ENCODE data around the gene ATP4B.

The ATP4B gene

GRCh38 chr13:113656831-113657671 lies 947 bp downstream of the ATP4B start:
- H3K4me3 ChIP-seq (ENCODE audit: low read depth, low read length): no peak overlapping the region
- DNase-seq (ENCODE audit: low read depth): no peak
- in situ Hi-C loops (cut with HindIII; ENCODE audit: low sequenced_read_pairs): no loop called here
- no peak for TF ChIP-seq CTCF (IDR thresholded peaks at IDR 0.05; ENCODE audit: low read depth, low read length, missing control alignments)

GRCh38 chr13:113656003-113656588 lies 1.9 kb downstream of the ATP4B start:
- TF ChIP-seq CTCF (IDR thresholded peaks at IDR 0.05; ENCODE audit: low read depth, low read length, missing control alignments): no peak
- H3K4me3 ChIP-seq (ENCODE audit: low read depth, low read length): no peak overlapping the region
- in situ Hi-C loops (cut with HindIII; ENCODE audit: low sequenced_read_pairs): no loop called here
- DNase-seq (ENCODE audit: low read depth): no peak

GRCh38 chr13:113655346-113656002 lies 2.5 kb downstream of the ATP4B start:
- in situ Hi-C loops (cut with HindIII; ENCODE audit: low sequenced_read_pairs): no loop called here
- no peak overlapping the region for H3K4me3 ChIP-seq (ENCODE audit: low read depth, low read length)
- no peak for DNase-seq (ENCODE audit: low read depth)
- no peak for TF ChIP-seq CTCF (IDR thresholded peaks at IDR 0.05; ENCODE audit: low read depth, low read length, missing control alignments)

GRCh38 chr13:113654591-113655345 lies 3.2 kb downstream of the ATP4B start:
- no peak overlapping the region for H3K4me3 ChIP-seq (ENCODE audit: low read depth, low read length)
- in situ Hi-C loops (cut with HindIII; ENCODE audit: low sequenced_read_pairs): no loop called here
- no peak for TF ChIP-seq CTCF (IDR thresholded peaks at IDR 0.05; ENCODE audit: low read depth, low read length, missing control alignments)
- no peak for DNase-seq (ENCODE audit: low read depth)

- in situ Hi-C loops (cut with HindIII; ENCODE audit: low sequenced_read_pairs): no loop called here
- no peak for TF ChIP-seq CTCF (IDR thresholded peaks at IDR 0.05; ENCODE audit: low read depth, low read length, missing control alignments)
- no peak for DNase-seq (ENCODE audit: low read depth)
- H3K4me3 ChIP-seq (ENCODE audit: low read depth, low read length): no peak overlapping the region
Observed at GRCh38 chr13:113654175-113654560, 3.8 kb downstream of the ATP4B start.

All from astrocyte of the cerebellum (primary cell).